Chondrocyte (in vitro differentiated cells): ENCODE measurements around the gene THADA. TPM values are rescaled to one million over a fixed set of nuclear protein-coding genes. Genes with fewer than 3 reads are reported as not detected.

ENCODE experiments used
- DNase-seq: peaks from one replicate; pipeline ENCODE4 v3.0.0; 2021; ENCODE audit warnings: mixed read lengths, low spot score
- H3K27ac Mint-ChIP-seq: one replicate; pipeline ENCODE4 v1.8.0; 2021; ENCODE audit warnings: mild to moderate bottlenecking, moderate library complexity, mixed read lengths; ENCODE audit not compliant: unreplicated experiment
- H3K27me3 Mint-ChIP-seq: 2 replicates; pipeline ENCODE4 v1.8.0; 2021; ENCODE audit warnings: low read depth, mixed read lengths
- H3K36me3 Mint-ChIP-seq: 2 replicates; pipeline ENCODE4 v1.8.0; 2021; ENCODE audit warnings: low read depth, mixed read lengths
- H3K4me1 Mint-ChIP-seq: 2 replicates; pipeline ENCODE4 v1.8.0; 2021; ENCODE audit warnings: low read depth, mild to moderate bottlenecking, mixed read lengths
- H3K4me3 Mint-ChIP-seq: one replicate; pipeline ENCODE4 v1.8.0; 2021; ENCODE audit warnings: mild to moderate bottlenecking, moderate library complexity, mixed read lengths; ENCODE audit not compliant: unreplicated experiment
- H3K9me3 Mint-ChIP-seq: 2 replicates; pipeline ENCODE4 v1.8.0; 2021; ENCODE audit warnings: low read depth, mixed read lengths
- total RNA-seq: library from RNA; stranded (reverse); gene quantifications from 3 replicates; pipeline ENCODE4 v1.2.1, GENCODE V29; 2021
- TF ChIP-seq, protein P1 (sequence below): fragments of 200-600 bp; sonication (generic); IDR thresholded peaks from 2 replicates; pipeline ENCODE4 v1.5.0; 2021; ENCODE audit warnings: antibody characterized with exemption, mild to moderate bottlenecking, moderate library complexity

THADA gene
- total RNA-seq, 1 donor from 2014 or later: 28.4 TPM

DNA sequence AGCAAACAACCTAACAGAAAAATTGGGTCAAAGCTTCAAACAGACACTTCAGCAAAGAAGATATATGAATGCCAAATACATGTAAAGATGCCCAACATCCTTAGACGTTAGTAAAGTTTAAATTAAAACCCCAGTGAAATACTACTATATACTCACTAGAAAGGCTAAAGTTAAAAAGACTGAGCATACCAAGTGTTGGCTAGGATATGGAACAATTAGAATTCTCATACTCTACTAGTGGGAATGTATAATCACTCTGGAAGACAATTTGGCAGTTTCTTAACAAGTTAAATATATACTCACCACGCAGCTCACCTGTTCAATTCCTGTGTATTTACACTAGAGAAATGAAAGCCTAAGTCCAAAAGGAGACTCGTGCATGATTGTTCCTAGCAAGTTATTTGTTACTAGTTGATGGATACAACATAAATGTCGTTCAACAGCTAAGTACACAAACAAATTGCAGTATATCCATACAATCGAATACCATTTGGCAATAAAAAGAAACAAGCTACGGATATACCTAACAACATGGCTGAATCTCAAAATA, 185.7 kb downstream of the THADA start:
- Mint-ChIP-seq H3K36me3 (peaks cover 4% of the 10 kb centered on the region), H3K4me1 (peaks cover 70% of the 10 kb centered on the region), H3K27ac (no peak overlapping the region), H3K9me3 (no peaks in the 10 kb centered on the region), H3K27me3 (no peaks in the 10 kb centered on the region), H3K4me3 (no peak overlapping the region)
- no peak for DNase-seq
- TF ChIP-seq, protein P1, sequence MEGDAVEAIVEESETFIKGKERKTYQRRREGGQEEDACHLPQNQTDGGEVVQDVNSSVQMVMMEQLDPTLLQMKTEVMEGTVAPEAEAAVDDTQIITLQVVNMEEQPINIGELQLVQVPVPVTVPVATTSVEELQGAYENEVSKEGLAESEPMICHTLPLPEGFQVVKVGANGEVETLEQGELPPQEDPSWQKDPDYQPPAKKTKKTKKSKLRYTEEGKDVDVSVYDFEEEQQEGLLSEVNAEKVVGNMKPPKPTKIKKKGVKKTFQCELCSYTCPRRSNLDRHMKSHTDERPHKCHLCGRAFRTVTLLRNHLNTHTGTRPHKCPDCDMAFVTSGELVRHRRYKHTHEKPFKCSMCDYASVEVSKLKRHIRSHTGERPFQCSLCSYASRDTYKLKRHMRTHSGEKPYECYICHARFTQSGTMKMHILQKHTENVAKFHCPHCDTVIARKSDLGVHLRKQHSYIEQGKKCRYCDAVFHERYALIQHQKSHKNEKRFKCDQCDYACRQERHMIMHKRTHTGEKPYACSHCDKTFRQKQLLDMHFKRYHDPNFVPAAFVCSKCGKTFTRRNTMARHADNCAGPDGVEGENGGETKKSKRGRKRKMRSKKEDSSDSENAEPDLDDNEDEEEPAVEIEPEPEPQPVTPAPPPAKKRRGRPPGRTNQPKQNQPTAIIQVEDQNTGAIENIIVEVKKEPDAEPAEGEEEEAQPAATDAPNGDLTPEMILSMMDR: no peak

DNA sequence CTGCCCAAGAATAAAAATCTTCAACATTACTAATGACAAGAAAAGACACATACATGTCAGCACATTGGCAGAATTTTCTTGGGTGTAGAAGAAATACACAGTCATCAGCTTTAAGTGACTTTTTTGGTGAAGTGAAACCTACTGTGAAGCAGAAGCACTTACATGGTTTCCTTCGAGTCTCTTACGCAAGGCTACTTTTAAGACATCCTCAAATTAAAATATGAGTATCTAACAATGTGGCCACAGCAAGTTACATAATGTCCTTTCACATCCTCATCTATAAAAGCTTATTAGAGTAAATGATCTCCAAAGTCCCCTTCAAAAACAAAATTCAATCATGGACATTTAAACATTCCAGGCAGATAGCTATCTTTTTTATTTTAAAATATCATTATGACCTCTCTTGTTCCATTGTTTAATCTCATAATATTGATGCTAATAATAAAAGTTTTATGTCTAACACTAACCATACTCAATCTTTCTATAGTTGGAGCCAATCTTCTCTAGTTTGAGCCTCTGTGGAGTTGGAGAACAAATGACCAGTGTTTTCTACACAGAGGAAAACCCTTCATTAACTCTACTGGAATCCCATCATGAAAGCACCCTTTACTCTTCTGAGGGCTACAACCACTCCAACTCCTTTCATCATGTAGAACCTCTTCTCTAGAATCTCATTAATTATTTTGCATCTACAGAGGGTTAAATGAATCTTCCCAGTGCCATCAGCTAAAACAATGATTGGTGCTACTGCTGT, 187.3 kb downstream of the THADA start:
- Mint-ChIP-seq H3K36me3 (peaks cover 4% of the 10 kb centered on the region), H3K27ac (peak overlapping the region; percentile 13), H3K4me1 (peaks cover 61% of the 10 kb centered on the region), H3K4me3 (no peak overlapping the region), H3K9me3 (no peaks in the 10 kb centered on the region), H3K27me3 (no peaks in the 10 kb centered on the region)
- TF ChIP-seq, protein P1: no peak
- no peak for DNase-seq

DNA sequence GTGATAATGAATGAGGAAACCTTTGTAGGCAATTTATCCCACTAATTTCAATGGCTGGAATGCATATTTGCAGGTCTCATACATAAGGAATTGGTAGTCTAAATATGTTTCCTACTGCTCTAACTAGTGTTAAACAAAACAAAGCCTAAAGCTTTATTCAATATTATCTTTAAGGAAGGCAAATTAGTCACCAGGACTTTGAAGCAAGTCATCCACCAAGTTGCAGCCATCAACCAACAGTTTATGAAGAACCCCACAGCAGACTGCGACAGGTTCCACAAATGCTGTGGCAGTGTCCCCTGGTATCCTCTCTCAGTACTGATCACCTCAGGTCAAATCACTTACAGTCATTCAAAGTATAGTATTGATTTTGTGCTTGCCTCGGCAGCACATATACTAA, 187.9 kb downstream of the THADA start:
- Mint-ChIP-seq H3K27ac (peak overlapping the region; percentile 13), H3K4me3 (no peak overlapping the region), H3K36me3 (peaks cover 4% of the 10 kb centered on the region), H3K4me1 (peaks cover 57% of the 10 kb centered on the region), H3K9me3 (no peaks in the 10 kb centered on the region), H3K27me3 (no peaks in the 10 kb centered on the region)
- no peak for DNase-seq
- TF ChIP-seq, protein P1: no peak

DNA sequence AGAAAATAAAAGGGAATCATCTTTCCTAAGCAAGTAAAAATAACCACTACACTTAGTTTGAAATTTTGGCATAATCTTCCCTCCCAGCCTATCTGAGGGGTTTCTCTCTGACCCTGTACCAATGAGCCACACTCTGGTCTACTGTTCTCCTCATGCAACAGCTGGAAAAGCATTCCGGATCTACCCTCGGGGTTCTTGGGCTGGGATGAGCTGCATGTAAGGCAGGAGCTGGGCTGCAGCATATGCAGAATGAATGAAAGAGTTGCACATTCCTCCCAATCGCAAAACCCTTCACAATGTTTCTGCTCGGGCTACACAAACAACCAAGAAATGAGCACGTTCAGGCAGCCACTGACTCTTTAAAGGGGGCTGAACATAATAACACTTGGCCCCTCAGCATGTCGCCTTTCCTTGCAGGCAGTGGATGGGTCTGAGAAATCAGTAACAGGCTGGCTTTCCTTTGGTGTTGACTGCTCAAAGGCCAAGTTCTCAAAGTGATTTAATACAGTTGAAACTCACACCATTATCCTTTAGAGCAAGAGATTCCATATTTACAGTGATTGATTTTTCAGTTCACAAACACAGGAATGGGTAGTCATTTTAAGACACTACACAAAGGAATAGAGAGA, 189.1 kb downstream of the THADA start:
- peaks cover 46% of the 10 kb centered on the region for H3K4me1 Mint-ChIP-seq
- H3K27me3 Mint-ChIP-seq: no peaks in the 10 kb centered on the region
- no peak overlapping the region for H3K4me3 Mint-ChIP-seq
- no peaks in the 10 kb centered on the region for H3K9me3 Mint-ChIP-seq
- peak overlapping the region; percentile 46 for H3K27ac Mint-ChIP-seq
- H3K36me3 Mint-ChIP-seq: peaks cover 4% of the 10 kb centered on the region
- no peak for DNase-seq
- TF ChIP-seq, protein P1: no peak

DNA sequence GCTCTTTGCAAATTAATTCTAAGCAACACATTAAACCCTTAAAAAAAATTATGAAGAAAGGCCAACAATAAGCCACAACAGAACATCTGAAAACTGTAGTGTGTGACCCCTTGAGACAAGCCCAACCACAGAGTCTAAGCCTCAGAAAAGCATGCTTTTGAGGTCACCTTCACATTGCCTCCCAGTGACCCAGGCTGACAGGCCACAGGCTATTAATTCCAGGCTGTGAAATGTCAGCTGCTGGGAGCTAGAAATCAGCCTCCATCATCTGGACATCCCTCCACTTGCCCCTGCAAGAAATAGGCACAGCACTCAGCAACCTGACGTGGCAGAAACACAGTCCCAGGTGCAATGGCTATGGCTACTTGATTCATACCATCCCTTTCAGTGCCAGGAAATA, 190.0 kb downstream of the THADA start:
- Mint-ChIP-seq H3K27me3 (no peaks in the 10 kb centered on the region), H3K36me3 (peaks cover 3% of the 10 kb centered on the region), H3K27ac (peak overlapping the region; percentile 54), H3K4me1 (peaks cover 44% of the 10 kb centered on the region), H3K9me3 (no peaks in the 10 kb centered on the region), H3K4me3 (no peak overlapping the region)
- TF ChIP-seq, protein P1: no peak
- no peak for DNase-seq
